HL-60/S4 treated with phorbol 12-myristate 13-acetate at 8.2 ng/mL for 4 days and 3 days (cell line): Measurements from ENCODE around the gene ODAD2.
"Not testable (repeated sequence)": the region's sequence is repeated elsewhere in the genome, so short reads cannot be mapped to it uniquely, and the experiment has no call there.

Experiments
- in situ Hi-C: fragments of 300-500 bp; cut with MboI; formaldehyde crosslinking; loops from 2 replicates; pipeline ENCODE4 v1.15.0; 2022; ENCODE audit warnings: low sequenced_read_pairs

ODAD2 gene, protein sequence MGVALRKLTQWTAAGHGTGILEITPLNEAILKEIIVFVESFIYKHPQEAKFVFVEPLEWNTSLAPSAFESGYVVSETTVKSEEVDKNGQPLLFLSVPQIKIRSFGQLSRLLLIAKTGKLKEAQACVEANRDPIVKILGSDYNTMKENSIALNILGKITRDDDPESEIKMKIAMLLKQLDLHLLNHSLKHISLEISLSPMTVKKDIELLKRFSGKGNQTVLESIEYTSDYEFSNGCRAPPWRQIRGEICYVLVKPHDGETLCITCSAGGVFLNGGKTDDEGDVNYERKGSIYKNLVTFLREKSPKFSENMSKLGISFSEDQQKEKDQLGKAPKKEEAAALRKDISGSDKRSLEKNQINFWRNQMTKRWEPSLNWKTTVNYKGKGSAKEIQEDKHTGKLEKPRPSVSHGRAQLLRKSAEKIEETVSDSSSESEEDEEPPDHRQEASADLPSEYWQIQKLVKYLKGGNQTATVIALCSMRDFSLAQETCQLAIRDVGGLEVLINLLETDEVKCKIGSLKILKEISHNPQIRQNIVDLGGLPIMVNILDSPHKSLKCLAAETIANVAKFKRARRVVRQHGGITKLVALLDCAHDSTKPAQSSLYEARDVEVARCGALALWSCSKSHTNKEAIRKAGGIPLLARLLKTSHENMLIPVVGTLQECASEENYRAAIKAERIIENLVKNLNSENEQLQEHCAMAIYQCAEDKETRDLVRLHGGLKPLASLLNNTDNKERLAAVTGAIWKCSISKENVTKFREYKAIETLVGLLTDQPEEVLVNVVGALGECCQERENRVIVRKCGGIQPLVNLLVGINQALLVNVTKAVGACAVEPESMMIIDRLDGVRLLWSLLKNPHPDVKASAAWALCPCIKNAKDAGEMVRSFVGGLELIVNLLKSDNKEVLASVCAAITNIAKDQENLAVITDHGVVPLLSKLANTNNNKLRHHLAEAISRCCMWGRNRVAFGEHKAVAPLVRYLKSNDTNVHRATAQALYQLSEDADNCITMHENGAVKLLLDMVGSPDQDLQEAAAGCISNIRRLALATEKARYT

DNA sequence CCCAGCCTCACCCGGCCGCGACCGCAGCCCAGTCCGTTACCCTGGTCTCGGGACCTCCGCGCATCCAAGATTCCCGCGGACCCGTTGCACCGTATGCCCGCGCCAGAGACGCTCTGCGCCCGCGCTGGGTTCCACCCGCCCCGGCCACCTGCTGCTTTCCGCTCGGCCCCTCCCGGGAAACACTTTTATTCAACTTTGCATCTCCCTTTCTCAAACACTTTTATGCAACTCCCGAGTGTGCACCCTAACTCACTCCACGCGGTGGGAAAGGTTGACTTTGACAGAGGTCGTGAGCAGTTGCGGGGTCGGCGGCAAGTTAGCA is at the start of gene ODAD2:
TSS of gene ODAD2 (minus strand) at position 126 of the 322 bp plus-strand sequence. CDS start 3,937 bp downstream, outside the sequence.
- in situ Hi-C loops: no loop called here

DNA sequence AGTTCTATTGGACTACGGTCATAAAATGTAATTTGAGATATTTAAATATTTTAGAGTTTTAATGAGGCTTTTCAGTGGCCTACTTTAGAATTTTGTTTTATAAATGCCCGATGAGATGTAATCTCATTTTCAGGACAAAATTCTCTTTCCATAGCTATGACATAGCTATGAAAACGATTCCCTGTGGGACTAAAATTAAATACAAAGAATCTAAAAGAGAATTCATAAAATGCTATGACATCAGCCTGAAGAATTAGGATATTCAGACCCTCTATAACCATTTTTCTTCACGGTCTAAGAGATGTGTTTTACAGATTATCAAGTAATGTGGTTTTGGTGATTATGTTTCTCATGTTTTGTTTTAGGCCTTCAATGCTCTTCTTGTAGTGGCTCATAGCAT is 48.2 kb upstream of the ODAD2 start:
- in situ Hi-C loops: no loop called here

DNA sequence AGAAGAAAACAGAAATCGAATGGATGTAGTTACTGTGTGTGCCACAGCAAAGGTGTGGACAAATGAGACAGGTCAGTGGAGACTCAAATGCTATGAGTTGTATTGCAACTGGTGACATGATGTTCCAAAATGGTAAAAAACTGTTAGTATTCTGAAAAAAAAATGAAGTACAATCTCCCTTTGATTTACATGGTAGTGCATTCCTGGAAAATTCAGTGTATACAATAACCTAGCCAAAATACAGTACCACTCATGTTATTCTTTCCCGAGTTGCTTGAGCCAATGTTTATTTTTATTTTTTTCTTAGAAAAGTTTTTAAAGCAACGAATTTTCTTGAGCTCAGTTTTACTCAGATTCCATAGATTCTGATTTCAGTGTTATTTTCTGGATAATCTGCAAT is 47.7 kb upstream of the ODAD2 start:
- in situ Hi-C loops: no loop called here

DNA sequence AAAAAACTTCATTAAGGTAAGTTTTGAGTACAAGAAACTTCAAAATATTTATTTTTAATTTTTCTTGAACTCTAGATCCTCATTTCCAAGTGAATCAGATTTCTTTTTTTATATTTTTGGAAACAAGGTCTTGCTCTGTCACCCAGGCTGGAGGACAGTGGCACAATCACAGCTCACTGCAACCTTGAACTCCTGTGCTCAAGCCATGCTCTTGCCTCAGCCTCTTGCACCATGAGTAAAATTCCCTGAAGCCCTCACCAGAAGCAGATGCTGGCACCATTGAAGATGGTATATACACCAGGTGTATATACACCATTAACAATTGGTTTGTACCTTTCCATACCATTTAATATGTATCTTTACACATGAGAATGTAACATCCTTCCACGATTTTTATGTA is 45.1 kb upstream of the ODAD2 start:
- in situ Hi-C loops: no loop called here

DNA sequence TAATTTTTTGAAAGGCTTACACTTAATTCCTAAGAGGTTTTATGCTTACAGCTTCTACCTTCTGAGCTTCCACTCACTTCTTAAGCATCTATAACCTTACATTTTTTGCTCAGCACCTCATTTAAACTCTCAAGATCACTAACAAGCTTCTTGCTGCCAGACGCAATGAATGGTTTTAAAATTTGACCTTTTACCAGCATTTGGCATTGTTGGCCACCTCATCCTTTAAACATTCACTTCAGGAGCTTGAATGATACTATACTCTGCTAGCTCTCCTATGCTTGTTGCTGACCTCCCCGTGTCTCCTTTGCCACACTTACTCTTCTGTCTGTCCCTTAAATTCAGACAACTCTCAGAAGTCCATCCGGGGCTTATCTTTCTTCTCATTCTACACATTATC is 37.7 kb upstream of the ODAD2 start:
- in situ Hi-C loops: no loop called here

DNA sequence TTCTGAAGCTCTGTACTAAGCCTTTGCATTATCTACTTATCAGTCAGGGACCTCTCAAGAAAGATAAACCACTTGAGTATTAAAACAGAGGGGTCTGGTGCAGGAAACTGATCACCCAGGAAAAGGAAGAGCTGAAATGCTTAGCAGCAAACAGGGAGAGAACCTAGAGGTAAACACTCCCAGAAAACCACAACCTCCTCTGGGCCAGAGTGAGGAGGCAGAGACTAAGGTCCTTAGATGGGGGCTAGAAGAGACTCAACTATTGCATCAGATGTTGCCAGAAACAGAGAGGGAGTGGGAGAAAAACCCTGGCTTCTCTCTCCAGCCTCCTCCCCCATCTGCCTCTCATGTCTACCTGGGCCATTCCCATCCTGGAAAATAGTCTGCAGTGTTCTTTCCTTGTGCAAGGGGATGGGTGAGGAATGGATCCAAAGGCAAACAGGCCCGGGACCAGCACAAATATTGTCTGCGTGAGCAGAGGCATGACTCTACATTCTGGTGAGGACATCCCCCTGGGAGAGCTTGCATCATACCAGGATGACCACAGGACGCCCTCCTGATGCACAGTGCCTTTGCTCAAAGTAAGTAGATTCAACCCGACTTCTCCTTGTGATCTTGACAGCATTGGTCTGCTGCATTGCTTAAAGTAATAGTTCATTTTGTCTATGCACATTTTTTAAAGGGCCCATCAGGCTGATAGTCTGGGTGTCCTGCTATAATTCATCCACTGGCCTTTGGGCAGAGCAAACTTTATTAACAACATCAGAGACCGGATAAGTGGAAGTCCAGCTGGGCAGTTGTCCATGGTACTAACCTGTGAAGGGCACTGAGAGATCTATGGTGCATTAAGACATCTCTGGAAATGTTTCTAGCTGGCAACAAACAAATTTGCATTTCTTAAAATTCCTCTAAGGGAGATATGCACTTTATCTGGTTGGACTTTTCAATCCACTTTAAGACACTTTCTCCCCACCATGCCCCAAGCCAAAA is 22.4 kb upstream of the ODAD2 start:
- in situ Hi-C loops: no loop called here

DNA sequence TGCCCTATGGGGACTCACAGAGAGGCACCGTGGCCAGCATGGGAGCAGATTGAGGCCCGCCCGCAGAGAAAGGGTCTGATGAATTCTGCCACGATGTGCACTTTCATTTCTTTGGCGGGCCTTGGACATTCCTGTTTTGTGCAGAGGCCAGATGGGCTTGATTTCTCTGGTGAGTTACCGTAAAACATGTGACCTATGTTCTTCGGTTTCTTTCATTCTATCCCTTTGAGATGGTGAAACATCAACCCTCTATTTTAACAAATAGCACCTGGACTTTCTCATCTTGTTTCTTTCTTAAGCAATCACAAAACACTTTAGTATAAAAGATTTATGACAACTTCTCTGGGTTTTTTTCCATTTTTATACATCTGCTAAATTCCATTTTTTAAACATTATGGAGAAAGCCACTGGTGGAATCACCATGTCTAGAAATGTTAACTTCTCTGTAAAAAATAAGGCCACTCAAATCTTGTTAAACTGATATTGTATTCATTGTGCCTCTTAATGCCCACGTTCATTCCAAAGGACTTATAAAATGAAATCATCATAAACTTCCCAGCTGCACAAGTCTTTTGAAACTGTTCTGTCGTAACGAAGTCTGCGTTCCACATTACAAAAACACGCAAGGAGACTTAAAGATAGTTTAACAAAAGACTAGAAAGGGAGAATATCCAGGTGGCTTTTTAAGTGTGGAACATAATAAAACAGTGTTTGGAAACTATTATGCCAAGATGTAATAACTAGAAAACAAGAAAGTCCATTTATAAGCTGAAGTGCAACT is 21.4 kb upstream of the ODAD2 start:
- in situ Hi-C loops: no loop called here

DNA sequence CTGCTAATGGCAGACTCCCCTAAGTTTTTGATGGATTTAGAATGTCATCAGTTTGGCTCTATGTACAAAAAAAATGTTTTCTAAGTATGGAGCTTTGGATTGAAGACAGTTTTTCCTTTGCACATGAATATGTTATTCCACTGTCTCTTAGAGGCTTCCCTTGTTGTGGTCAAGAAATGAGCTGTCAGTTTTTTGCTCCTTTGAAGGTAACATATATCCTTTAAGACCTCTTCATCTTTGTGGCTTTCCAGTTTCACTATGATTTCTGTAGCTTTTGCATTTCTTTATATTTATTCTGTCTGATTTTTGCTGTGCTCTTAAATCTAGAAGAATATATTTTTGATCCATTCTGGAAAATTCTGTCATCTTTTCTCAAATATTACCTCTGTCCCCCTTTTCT is 15.8 kb upstream of the ODAD2 start:
- in situ Hi-C loops: no loop called here

DNA sequence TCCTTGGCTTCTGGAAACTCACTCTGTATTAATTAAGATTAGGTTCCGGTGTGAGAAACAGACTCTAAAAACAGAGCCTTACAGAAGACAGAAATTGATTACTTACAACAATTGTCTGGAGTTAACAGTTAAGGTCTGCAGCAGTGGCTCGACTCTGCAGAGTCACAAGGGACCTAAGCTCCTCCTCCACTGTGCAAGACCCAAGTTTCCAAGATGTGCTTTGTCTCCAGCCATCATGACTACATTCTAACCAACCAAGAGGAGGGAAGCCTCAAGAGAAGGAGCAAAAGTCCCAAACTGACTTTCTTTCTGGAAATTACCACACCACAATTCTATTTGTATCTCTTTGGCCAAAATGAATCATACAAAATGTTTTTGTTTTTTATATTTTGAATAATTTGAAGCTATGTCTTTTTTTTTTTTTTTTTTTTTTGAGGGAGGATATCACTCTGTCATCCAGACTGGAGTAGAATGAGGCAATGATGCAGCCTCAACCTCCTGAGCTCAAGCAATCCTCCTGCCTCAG is 14.2 kb upstream of the ODAD2 start:
- in situ Hi-C loops: no loop called here

DNA sequence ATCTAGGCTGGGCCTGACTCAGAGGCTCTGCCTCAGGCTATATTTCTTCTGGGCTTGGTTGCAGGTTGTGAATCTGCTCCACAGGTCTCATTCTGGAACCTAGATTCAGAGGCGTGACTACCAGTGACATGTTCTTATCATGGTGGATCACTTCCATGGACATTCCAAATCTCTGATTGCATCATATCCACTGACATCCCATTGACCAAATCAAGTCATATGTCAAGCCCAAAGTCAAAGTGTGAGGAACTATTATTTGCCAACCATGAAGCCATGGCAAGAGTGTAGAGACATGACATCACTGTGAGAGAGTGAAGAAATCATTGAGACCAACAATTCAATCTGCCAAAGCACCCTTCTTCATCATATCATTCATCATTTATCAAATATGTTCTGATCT is 11.9 kb upstream of the ODAD2 start:
- in situ Hi-C loops: no loop called here

DNA sequence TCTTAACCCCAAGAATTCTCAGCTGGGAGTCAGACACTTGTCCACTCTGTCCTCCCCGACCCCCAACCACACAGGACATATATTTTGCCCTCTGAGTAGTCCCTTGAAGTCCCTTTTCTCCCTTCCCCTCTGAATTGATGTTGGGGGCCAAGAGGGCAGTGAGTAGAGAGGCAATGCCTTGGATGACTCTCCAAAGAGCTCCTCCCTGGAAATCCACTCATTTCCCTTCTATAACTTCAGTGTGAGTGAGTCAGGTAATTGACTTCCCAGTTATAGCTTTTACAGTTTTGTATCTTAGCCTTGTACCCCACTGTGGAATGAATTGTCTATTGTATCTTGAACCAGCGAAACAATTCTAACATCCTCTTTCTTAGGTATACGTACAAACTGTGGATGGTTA is 9.2 kb upstream of the ODAD2 start:
- in situ Hi-C loops: no loop called here

DNA sequence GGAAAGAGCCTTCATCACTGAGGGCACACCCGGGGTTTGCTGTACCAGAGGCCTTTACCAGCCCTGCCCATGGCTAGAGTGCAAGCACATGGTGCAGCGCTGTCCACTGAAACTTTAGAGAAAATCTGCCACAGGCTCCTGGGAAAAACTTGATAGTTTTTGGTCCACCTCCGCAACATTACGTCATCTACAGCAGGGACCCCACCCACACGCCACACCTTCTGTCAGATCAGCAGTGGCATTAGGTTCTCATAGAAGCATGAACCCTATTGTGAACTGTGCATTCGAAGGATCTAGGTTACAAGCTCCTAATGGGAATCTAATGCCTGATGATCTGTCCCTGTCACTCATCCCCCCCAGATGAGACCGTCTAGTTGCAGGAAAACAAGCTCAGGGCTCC is 2.5 kb upstream of the ODAD2 start:
- in situ Hi-C loops: no loop called here

DNA sequence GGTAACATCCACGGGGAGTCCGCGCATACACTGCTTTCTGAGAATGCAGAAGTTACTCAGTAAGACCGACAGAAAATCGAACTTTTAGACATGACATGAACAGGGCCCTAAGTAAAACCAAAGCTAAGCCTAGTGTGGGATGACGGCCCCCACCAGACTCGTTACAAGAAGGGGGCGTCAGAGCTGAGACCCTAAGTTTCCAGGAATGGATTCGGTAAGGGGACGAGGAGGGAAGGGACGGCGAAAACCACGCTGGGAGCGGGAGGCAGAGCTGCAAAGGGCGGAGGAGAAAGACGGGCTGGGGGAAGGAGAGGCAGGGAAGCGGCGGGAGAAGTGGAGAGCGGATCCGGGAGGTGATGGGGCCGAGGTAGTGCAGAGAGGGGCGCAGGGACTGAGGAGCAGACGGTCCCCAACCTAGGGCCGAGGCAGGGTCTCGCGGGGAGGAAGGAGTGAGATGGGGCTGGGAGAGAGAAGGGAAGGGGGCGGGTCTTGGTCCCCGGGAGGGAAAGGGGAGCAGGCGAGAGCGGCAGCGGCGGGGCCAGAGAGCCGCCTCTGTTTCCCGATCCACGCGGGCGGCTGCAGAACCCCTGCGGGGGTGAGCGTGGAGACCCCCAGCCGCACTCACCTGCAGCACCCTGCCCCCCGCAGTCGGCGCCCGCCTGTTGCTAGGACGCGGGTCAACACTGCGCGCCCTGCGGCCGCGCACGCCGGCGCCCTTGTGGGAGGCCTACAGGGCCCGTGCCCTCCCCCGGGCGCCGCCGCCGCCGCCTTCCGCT is 513 bp downstream of the ODAD2 start:
- in situ Hi-C loops: no loop called here

DNA sequence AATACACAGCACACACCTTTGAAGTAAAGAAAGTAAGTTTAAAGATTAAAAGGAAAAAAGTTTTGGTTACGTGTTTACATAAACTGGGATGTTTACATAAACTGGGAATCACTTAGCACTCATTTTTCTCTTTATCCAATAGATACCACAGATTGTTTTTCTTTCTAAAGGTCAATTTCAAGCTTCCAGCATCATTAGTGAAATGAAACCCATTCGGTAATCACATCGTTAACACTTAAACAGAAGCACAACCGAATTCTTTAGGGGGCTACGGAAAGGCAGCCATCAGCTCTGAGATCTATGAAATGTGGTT is 1.1 kb downstream of the ODAD2 start:
- in situ Hi-C loops: no loop called here

DNA sequence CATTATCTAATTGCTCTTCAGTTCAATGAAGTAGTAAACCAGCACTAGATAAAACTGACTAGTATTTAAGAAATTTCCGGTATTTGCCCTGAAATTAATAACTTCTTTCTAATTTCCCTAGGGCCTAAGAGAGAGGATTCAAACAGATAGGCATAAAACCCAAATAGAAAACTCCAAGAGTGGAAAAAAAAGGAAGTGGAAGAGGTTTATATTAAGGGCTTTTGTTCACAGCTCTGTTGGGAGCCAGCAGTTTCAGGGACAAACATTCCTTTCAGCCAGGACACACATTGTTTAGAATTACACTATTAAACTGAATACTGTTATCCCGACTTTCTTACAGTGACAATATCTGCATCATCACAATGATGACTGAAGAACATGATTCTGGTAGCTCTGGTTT is 3.6 kb downstream of the ODAD2 start:
- in situ Hi-C loops: no loop called here

DNA sequence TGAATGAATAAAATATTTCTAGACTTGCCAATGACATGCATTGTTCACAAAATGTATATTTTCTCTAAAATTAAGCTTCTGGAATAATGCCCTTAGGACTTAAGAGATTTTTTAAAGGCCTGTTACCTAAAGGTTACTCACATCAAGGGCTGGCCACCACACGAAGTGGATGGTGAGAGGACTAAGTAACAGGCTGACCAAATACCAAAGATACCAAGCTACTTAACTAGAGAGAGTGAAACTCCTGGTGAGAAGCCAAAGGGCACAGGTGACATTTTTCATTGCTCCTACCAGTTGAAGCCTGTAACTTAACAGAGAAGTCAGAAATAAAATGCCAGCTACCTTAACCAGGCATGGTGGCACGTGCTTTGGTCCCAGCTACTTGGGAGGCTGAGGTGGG is 9.5 kb downstream of the ODAD2 start:
- in situ Hi-C loops: not testable (repeated sequence)

DNA sequence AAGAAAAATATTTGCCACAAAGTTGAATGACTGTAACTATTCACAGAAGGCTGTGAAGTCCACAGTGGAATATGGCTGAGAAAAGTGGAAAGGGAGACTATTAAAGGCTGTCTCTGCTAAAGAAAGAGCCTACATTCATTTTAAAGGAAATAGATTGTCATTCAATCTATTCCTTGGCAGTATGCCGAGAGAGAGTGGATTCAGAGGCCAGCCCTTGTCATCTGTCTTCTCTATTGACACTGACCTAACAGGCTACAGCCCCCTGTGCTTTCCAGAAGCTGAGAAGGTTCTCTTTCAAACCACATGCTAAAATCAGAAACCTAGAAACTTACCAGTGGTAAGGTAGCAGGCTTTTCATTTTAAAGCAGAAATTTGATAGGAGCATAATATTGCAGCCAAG is 12.1 kb downstream of the ODAD2 start:
- in situ Hi-C loops: no loop called here

DNA sequence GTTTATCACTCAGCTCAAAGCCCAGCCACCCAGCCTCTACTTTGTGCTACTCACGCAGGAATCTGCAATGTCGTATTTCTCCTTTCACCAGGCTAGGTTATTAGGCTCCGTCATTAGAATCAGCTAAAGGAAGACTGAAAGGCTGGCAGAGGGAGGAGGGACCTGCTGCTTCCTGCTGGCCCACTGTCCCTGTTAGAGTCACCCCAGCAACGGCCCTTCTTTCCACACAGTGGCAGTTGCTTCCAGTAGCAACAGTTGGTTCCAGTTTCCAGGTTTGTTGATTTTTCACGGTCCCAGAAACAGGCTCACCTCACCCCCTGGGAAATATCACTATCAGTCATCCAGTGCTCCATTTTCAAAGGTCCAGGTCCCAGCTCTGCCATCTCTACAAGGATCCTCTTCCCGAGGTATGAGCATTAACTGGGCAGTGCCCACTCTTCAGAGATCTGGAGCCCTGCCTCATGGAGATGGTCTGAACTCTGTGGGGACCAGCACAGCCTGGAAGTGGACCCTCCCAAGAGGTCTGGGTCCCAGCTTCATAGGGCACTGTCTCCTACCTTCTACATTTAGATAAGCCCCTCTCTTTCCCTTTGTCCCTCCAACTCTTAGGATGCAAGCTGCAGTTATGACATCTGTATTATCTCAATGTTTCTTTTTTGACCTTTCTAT is 15.9 kb downstream of the ODAD2 start:
- in situ Hi-C loops: no loop called here

DNA sequence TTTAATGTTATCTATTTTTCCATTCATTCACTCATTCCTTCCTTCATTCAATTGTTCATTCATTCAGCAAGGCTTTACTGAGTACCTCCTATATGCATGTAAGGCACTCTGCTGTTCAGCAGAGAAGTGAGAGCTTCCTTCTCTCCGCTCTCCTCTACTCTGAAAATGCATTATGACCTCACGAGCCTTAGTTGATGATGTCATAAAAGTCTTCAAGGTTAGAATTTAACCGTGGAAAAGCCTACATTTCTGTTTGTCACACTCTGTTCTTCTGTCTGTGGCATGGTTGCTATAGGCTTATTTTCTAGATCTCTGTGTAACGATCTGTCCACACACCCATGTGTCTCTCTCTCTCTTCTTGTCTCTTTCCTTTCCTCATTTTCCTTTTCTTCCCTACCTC is 17.1 kb downstream of the ODAD2 start:
- in situ Hi-C loops: no loop called here
